Peyer's patch (tissue), 4 donors: ENCODE data around the gene STON1. TPM values are rescaled to one million over a fixed set of nuclear protein-coding genes. Genes with fewer than 3 reads are reported as not detected.

Source experiments
- DNase-seq, 3 donors: peaks; one replicate each; pipeline ENCODE4 v3.0.0-alpha.2; 2017 to 2019
- H3K27ac ChIP-seq, 4 donors: fragments of 200-600 bp; sonication (generic); one replicate each; pipeline ENCODE4 v1.5.1; 2016 to 2019
- H3K27me3 ChIP-seq, 2 donors: fragments of 200-600 bp; sonication (generic); one replicate each; pipeline ENCODE4 v1.5.1; 2019
- H3K36me3 ChIP-seq, 3 donors: fragments of 200-600 bp; sonication (generic); one replicate each; pipeline ENCODE4 v1.5.1; 2016 to 2019
- H3K4me1 ChIP-seq, 4 donors: fragments of 200-600 bp; sonication (generic); one replicate each; pipeline ENCODE4 v1.5.1; 2016 to 2019
- H3K4me3 ChIP-seq, 4 donors: fragments of 200-600 bp; sonication (generic); 1 replicate in 3 of 4; 2 replicates in 1 of 4; pipeline ENCODE4 v1.5.1; 2016 to 2019; ENCODE audit warnings: mild to moderate bottlenecking in 1 of 4
- H3K9me3 ChIP-seq, 4 donors: fragments of 200-600 bp; sonication (generic); one replicate each; pipeline ENCODE4 v1.5.1; 2016 to 2019; ENCODE audit warnings: mild to moderate bottlenecking in 1 of 4
- CTCF ChIP-seq, 6 experiments: fragments of 450-650 bp in 4 of 6; fragments of 200-600 bp in 2 of 6; sonication (generic) in 1 of 6; IDR thresholded peaks; one replicate each; pipeline ENCODE4 v1.5.1; 2017 to 2019; ENCODE audit warnings: antibody characterized with exemption in 6 of 6, mild to moderate bottlenecking in 3 of 6, moderate library complexity in 1 of 6
- POLR2A ChIP-seq, 2 donors: fragments of 450-650 bp; IDR thresholded peaks; one replicate each; pipeline ENCODE4 v1.5.1; 2017; ENCODE audit warnings: antibody characterized with exemption in 2 of 2, mild to moderate bottlenecking in 2 of 2, moderate library complexity in 2 of 2
- total RNA-seq, 4 donors: library from RNA; depleted of rRNA; stranded (reverse); fragments of >200 nt; gene quantifications; one replicate each; pipeline ENCODE4 v1.1.0, GENCODE V29; 2016

Gene STON1
- total RNA-seq, 4 donors from 2014 or later = 3.9 to 22.3 (median 7.1) TPM

DNA sequence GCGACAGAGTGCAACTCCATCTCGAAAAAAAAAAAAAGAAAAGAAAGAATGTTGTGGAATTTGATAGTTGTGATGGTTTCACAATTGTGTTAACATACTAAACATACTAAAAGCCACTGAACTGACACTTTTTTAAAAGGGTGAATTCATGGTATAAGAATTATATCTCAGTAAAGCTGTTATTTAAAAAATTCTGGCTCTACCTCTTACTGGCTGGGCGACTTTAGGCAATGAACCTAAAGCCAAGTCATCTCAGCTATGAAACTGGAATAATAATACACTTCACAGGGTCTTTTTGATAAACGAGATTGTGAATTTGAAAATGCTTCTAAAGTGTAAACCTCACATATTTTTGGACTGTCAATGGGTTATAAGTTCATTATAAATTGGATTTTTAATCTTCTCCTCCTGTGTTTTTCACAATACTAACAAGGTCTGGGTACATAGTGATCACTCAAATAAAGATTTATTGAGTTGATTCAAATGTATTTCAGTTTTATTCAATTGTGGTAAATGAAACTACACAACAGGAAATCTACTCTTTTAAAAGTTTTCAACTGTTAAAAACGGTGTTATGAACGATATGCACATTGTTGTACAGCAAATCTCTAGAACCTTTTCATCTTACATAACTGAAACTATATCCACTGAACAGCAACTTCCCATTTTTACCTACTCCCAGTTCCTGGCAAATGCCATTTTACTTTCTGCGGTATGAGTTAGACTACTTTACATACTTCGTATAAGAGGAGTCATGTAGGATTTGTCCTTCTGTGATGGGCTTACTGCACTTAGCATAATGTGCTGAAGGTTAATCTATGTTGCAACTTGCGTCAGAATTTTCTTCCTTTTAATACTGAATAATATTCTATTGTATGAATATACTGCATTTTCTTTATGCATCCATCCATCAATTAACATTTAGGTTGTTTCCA is 44.7 kb downstream of the STON1 start:
- no peaks in the 10 kb centered on the region for H3K27me3 ChIP-seq
- no peaks in the 10 kb centered on the region for H3K4me1 ChIP-seq
- no peaks in the 10 kb centered on the region for H3K9me3 ChIP-seq
- no peak overlapping the region for H3K27ac ChIP-seq
- no peaks in the 10 kb centered on the region for H3K36me3 ChIP-seq
- no peak overlapping the region for H3K4me3 ChIP-seq
- no peak for TF ChIP-seq POLR2A (IDR thresholded peaks at IDR 0.05)
- TF ChIP-seq CTCF (IDR thresholded peaks at IDR 0.05) = no peak
- DNase-seq = no peak

DNA sequence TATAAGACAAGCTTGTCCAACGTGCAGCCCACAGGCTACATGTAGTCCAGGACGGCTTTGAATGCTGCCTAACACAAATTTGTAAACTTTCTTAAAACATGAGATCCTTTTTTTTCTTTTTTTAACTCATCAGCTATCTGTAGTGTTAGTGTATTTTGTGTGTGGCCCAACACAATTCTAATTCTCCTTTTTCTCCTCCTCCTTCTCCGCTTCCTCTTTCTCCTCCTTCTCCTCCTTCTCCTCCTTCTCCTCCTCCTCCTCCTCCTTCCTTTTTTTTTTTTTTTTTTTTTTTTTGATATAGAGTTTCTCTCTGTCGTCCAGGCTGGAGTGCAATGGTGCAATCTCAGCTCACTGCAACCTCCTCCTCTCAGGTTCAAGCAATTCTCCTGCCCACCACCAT is 48.4 kb downstream of the STON1 start:
- H3K9me3 ChIP-seq = no peaks in the 10 kb centered on the region
- H3K27ac ChIP-seq = no peak overlapping the region
- peaks cover 0 to 6% (median 0%) of the 10 kb centered on the region in 3 donors for H3K36me3 ChIP-seq
- H3K4me3 ChIP-seq = no peak overlapping the region
- TF ChIP-seq POLR2A (IDR thresholded peaks at IDR 0.05) (no peak), CTCF (IDR thresholded peaks at IDR 0.05) (no peak)
- no peaks in the 10 kb centered on the region for H3K27me3 ChIP-seq
- no peaks in the 10 kb centered on the region for H3K4me1 ChIP-seq
- no peak for DNase-seq

GRCh38 chr2:48583961-48584360 is 54.0 kb downstream of the STON1 start:
- no peaks in the 10 kb centered on the region for H3K4me1 ChIP-seq
- no peak overlapping the region for H3K4me3 ChIP-seq
- TF ChIP-seq CTCF (IDR thresholded peaks at IDR 0.05) = no peak
- TF ChIP-seq POLR2A (IDR thresholded peaks at IDR 0.05) = no peak
- no peak overlapping the region for H3K27ac ChIP-seq
- no peaks in the 10 kb centered on the region for H3K9me3 ChIP-seq
- peaks cover 0 to 6% (median 0%) of the 10 kb centered on the region in 3 donors for H3K36me3 ChIP-seq
- DNase-seq = no peak
- no peaks in the 10 kb centered on the region for H3K27me3 ChIP-seq

- Histone ChIP-seq H3K9me3 (no peaks in the 10 kb centered on the region), H3K4me1 (no peaks in the 10 kb centered on the region), H3K27ac (no peak overlapping the region), H3K4me3 (no peak overlapping the region), H3K36me3 (peaks cover 0 to 6% (median 0%) of the 10 kb centered on the region in 3 donors), H3K27me3 (no peaks in the 10 kb centered on the region)
- DNase-seq = no peak
- TF ChIP-seq CTCF (IDR thresholded peaks at IDR 0.05) = no peak
- no peak for TF ChIP-seq POLR2A (IDR thresholded peaks at IDR 0.05)
Observed at GRCh38 chr2:48584551-48584950, 54.6 kb downstream of the STON1 start.

DNA sequence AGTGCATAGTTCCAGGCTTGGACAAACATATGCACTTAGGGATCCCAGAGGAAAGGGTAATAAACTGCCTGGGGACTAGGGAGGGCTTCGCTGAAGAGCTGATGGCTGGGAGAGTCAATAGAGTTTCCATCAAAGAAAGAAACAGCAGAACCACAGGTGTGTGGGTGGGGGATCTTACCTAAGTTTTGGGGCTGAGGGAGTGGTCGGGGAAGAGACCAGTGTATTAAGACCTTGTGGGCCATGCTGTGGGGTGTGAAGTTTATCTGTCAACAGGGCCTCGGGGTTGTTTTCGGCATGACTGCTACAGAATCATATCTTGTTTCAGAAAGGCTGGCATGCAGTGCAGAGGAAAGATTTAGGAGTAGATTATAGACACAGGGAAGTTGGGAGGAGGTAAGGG is 56.5 kb downstream of the STON1 start:
- H3K4me1 ChIP-seq = no peaks in the 10 kb centered on the region
- TF ChIP-seq CTCF (IDR thresholded peaks at IDR 0.05) = no peak
- no peak for TF ChIP-seq POLR2A (IDR thresholded peaks at IDR 0.05)
- no peaks in the 10 kb centered on the region for H3K9me3 ChIP-seq
- H3K27ac ChIP-seq = no peak overlapping the region
- no peak for DNase-seq
- no peak overlapping the region for H3K4me3 ChIP-seq
- H3K27me3 ChIP-seq = no peaks in the 10 kb centered on the region
- peaks cover 0 to 6% (median 0%) of the 10 kb centered on the region in 3 donors for H3K36me3 ChIP-seq
